Neural cell (in vitro differentiated cells): ENCODE results near the gene PLCB1. TPM values are rescaled to one million over a fixed set of nuclear protein-coding genes. Genes with fewer than 3 reads are reported as not detected.

Source experiments
- H2AFZ ChIP-seq: fragments of 200-600, 300-800 bp; sonication (generic), shearing (Covaris generic); 2 replicates; pipeline ENCODE4 v1.6.0; 2014; ENCODE audit warnings: low read depth, mild to moderate bottlenecking, antibody characterized with exemption, low read length, moderate library complexity
- H3F3A ChIP-seq: fragments of 200-600 bp; shearing (Covaris generic); 2 replicates; pipeline ENCODE4 v1.6.1; 2016; ENCODE audit warnings: mild to moderate bottlenecking, moderate library complexity, mixed read lengths, antibody characterized with exemption, low read length; ENCODE audit not compliant: insufficient read depth, poor library complexity, severe bottlenecking
- H3K27ac ChIP-seq: fragments of 200-600, 300-800 bp; sonication (generic), shearing (Covaris generic); 2 replicates; pipeline ENCODE4 v1.5.1; 2014; ENCODE audit warnings: mild to moderate bottlenecking, low read length, moderate library complexity
- H3K27me3 ChIP-seq: fragments of 300-800, 200-600 bp; sonication (generic), shearing (Covaris generic); 2 replicates; pipeline ENCODE4 v1.6.0; 2014; ENCODE audit warnings: mild to moderate bottlenecking, low read depth, low read length, moderate library complexity; ENCODE audit not compliant: insufficient read depth
- H3K36me3 ChIP-seq: fragments of 300-800, 200-600 bp; sonication (generic), shearing (Covaris generic); 2 replicates; pipeline ENCODE4 v1.5.1; 2014; ENCODE audit warnings: mild to moderate bottlenecking, antibody characterized with exemption, low read length, moderate library complexity; ENCODE audit not compliant: insufficient read depth
- H3K4me2 ChIP-seq: fragments of 300-800, 200-600 bp; sonication (generic), shearing (Covaris generic); 2 replicates; pipeline ENCODE4 v1.6.0; 2014; ENCODE audit warnings: mild to moderate bottlenecking, low read length
- H3K4me3 ChIP-seq: fragments of 300-800, 200-600 bp; sonication (generic), shearing (Covaris generic); 2 replicates; pipeline ENCODE4 v1.5.1; 2014; ENCODE audit warnings: mild to moderate bottlenecking, low read length, moderate library complexity
- H3K79me2 ChIP-seq: fragments of 200-600 bp; shearing (Covaris generic); replicated peaks from 2 replicates; pipeline ENCODE4 v1.6.0; 2014; ENCODE audit warnings: mild to moderate bottlenecking, low read length, moderate library complexity; ENCODE audit not compliant: insufficient read depth
- H3K9ac ChIP-seq: fragments of 300-800, 200-600 bp; sonication (generic), shearing (Covaris generic); 2 replicates; pipeline ENCODE4 v1.6.1; 2016; ENCODE audit warnings: mild to moderate bottlenecking, low read length, mixed read lengths
- H3K9me2 ChIP-seq: fragments of 200-600 bp; shearing (Covaris generic); 2 replicates; pipeline ENCODE4 v1.6.1; 2016; ENCODE audit warnings: mild to moderate bottlenecking, low read length, mixed read lengths; ENCODE audit not compliant: insufficient read depth
- H3K9me3 ChIP-seq: fragments of 200-600, 300-800 bp; sonication (generic), shearing (Covaris generic); 2 replicates; pipeline ENCODE4 v1.6.1; 2016; ENCODE audit warnings: mild to moderate bottlenecking, mixed run types, low read length, moderate library complexity, mixed read lengths
- H4K20me1 ChIP-seq: fragments of 200-600 bp; shearing (Covaris generic); 2 replicates; pipeline ENCODE4 v1.6.1; 2016; ENCODE audit warnings: mild to moderate bottlenecking, mixed run types; ENCODE audit not compliant: insufficient read depth
- EP300 ChIP-seq: fragments of 450-650 bp; conservative IDR thresholded peaks from 2 replicates; pipeline ENCODE4 v1.6.1; 2014; ENCODE audit warnings: antibody characterized with exemption, mild to moderate bottlenecking, moderate library complexity; ENCODE audit not compliant: poor library complexity, severe bottlenecking
- EZH2 ChIP-seq: fragments of 200-600, 300-800 bp; shearing (Covaris generic), sonication (generic); IDR thresholded peaks from 2 replicates; pipeline ENCODE4 v1.6.1; 2014; ENCODE audit warnings: antibody characterized with exemption, low read length, borderline replicate concordance, mild to moderate bottlenecking; ENCODE audit not compliant: insufficient read depth, poor library complexity, severe bottlenecking
- MXI1 ChIP-seq: fragments of 450-650 bp; conservative IDR thresholded peaks from 2 replicates; pipeline ENCODE4 v1.6.1; 2014; ENCODE audit warnings: antibody characterized with exemption, mild to moderate bottlenecking; ENCODE audit not compliant: poor library complexity, severe bottlenecking
- POLR2AphosphoS5 ChIP-seq: IDR thresholded peaks from 2 replicates; pipeline ENCODE4 v1.6.1; 2012
- RAD21 ChIP-seq: fragments of 450-650 bp; conservative IDR thresholded peaks from 2 replicates; pipeline ENCODE4 v1.6.1; 2014; ENCODE audit warnings: antibody characterized with exemption, mild to moderate bottlenecking, moderate library complexity
- SMC3 ChIP-seq: fragments of 450-650 bp; conservative IDR thresholded peaks from 2 replicates; pipeline ENCODE4 v1.6.1; 2014; ENCODE audit warnings: antibody characterized with exemption, mild to moderate bottlenecking, moderate library complexity; ENCODE audit not compliant: poor library complexity
- TAF1 ChIP-seq: IDR thresholded peaks from 2 replicates; pipeline ENCODE4 v1.6.1; 2012; ENCODE audit warnings: low read depth
- polyA plus RNA-seq: library from polyadenylated mRNA; depleted of rRNA; stranded (reverse); fragments of >200 nt; gene quantifications from 2 replicates; pipeline ENCODE4 v1.2.3, GENCODE V29; 2014
- TF ChIP-seq, protein P1 (sequence below): fragments of 450-650 bp; IDR thresholded peaks from 2 replicates; pipeline ENCODE4 v1.5.1; 2014; ENCODE audit warnings: antibody characterized with exemption, mild to moderate bottlenecking, moderate library complexity; ENCODE audit not compliant: poor library complexity, severe bottlenecking
- TF ChIP-seq, protein P2 (sequence below): IDR thresholded peaks from 2 replicates; pipeline ENCODE4 v1.6.1; 2012; ENCODE audit warnings: borderline replicate concordance

The PLCB1 gene
- polyA plus RNA-seq, 1 donor from 2014 or later: 11.4 TPM

DNA sequence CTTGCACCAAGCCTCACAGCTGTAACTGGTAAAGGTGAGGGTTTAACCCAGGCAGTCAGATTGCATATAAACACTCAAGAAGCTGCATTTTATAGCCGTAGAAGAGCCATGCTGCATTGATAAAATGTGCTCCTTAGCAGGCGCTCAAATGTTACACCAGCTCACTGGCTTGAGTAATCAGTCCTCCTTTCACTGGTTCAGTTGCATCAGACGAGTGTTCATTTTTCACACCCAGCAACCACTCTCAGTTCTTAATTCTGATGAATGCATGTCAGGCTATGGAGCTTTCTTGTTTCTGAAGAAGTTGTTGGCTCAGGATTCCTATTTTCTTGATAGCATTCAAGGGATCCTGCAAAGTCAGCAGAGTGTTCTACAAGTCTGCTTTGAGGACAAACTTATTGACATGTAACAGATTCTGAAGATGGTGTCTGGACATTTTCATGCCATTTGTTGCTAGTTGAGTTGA lies 198.3 kb downstream of the PLCB1 start:
- H3K27me3 ChIP-seq: no peaks in the 10 kb centered on the region
- H3K9ac ChIP-seq: no peak overlapping the region
- H3K4me2 ChIP-seq: no peak overlapping the region
- H3K27ac ChIP-seq: no peak overlapping the region
- no peaks in the 10 kb centered on the region for H3K79me2 ChIP-seq
- no peak overlapping the region for H2AFZ ChIP-seq
- TF ChIP-seq, protein P1, sequence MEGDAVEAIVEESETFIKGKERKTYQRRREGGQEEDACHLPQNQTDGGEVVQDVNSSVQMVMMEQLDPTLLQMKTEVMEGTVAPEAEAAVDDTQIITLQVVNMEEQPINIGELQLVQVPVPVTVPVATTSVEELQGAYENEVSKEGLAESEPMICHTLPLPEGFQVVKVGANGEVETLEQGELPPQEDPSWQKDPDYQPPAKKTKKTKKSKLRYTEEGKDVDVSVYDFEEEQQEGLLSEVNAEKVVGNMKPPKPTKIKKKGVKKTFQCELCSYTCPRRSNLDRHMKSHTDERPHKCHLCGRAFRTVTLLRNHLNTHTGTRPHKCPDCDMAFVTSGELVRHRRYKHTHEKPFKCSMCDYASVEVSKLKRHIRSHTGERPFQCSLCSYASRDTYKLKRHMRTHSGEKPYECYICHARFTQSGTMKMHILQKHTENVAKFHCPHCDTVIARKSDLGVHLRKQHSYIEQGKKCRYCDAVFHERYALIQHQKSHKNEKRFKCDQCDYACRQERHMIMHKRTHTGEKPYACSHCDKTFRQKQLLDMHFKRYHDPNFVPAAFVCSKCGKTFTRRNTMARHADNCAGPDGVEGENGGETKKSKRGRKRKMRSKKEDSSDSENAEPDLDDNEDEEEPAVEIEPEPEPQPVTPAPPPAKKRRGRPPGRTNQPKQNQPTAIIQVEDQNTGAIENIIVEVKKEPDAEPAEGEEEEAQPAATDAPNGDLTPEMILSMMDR: no peak
- no peak overlapping the region for H3K4me3 ChIP-seq
- H3K9me2 ChIP-seq: no peaks in the 10 kb centered on the region
- H3K36me3 ChIP-seq: no peaks in the 10 kb centered on the region
- no peaks in the 10 kb centered on the region for H4K20me1 ChIP-seq
- H3K9me3 ChIP-seq: no peaks in the 10 kb centered on the region
- no peaks in the 10 kb centered on the region for H3F3A ChIP-seq

DNA sequence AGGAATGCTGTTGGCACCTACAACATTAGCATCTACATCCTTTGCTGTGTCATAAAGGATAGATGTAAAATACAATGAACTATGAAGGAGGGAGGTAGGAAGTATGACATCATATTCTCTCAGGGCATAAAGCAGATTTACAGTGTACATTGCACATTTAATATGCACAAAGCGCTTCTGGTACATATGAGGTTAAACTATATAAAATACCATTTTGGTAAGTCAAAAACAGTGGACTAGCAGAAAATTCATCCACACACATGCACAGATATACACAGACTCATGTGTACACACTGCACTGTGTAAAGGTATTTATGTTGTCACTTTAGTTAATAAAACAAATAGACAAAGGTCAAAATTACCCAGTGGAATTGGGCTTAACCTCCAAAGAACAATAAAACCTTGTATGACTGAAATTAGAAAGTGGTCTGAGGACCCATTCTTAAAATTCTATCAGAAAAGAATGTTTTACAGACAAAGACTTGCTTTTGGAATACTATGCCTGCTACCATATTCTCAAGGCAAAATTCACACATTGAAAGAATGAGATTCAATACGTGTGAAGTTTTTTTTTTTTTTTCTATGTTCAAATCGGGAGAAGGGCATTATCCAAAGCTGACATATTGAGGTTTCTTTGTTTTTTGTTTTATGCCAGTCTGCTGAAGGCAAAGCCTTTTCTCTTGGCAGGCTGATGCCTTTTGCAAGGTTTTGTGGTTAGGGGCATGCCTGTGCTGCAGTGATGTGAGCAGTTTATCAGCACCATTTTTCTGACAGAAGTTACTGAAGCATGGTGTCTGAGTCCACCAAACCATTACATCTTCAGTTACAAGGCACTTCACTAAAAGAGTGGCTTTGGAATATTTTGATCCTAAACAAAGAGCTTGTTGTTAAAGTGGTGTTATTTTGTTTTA lies 199.0 kb downstream of the PLCB1 start:
- no peaks in the 10 kb centered on the region for H3K9me2 ChIP-seq
- no peaks in the 10 kb centered on the region for H3K9me3 ChIP-seq
- no peaks in the 10 kb centered on the region for H3K36me3 ChIP-seq
- TF ChIP-seq SMC3 (no peak), EP300 (no peak), TAF1 (no peak), RAD21 (no peak), POLR2AphosphoS5 (no peak), EZH2 (no peak), MXI1 (no peak)
- TF ChIP-seq, protein P2, sequence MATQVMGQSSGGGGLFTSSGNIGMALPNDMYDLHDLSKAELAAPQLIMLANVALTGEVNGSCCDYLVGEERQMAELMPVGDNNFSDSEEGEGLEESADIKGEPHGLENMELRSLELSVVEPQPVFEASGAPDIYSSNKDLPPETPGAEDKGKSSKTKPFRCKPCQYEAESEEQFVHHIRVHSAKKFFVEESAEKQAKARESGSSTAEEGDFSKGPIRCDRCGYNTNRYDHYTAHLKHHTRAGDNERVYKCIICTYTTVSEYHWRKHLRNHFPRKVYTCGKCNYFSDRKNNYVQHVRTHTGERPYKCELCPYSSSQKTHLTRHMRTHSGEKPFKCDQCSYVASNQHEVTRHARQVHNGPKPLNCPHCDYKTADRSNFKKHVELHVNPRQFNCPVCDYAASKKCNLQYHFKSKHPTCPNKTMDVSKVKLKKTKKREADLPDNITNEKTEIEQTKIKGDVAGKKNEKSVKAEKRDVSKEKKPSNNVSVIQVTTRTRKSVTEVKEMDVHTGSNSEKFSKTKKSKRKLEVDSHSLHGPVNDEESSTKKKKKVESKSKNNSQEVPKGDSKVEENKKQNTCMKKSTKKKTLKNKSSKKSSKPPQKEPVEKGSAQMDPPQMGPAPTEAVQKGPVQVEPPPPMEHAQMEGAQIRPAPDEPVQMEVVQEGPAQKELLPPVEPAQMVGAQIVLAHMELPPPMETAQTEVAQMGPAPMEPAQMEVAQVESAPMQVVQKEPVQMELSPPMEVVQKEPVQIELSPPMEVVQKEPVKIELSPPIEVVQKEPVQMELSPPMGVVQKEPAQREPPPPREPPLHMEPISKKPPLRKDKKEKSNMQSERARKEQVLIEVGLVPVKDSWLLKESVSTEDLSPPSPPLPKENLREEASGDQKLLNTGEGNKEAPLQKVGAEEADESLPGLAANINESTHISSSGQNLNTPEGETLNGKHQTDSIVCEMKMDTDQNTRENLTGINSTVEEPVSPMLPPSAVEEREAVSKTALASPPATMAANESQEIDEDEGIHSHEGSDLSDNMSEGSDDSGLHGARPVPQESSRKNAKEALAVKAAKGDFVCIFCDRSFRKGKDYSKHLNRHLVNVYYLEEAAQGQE: no peak
- TF ChIP-seq, protein P1: no peak
- H3K79me2 ChIP-seq: no peaks in the 10 kb centered on the region
- no peak overlapping the region for H2AFZ ChIP-seq
- H3F3A ChIP-seq: no peaks in the 10 kb centered on the region
- H4K20me1 ChIP-seq: no peaks in the 10 kb centered on the region
- no peaks in the 10 kb centered on the region for H3K27me3 ChIP-seq
- no peak overlapping the region for H3K27ac ChIP-seq
- H3K4me2 ChIP-seq: no peak overlapping the region
- H3K4me3 ChIP-seq: no peak overlapping the region
- H3K9ac ChIP-seq: no peak overlapping the region
